ENCODE data around the gene NT5C. TPM values are rescaled to one million over a fixed set of nuclear protein-coding genes. Genes with fewer than 3 reads are reported as not detected.
A peak's percentile ranks its signal among the peaks of the same experiment; 100 is the strongest.

The NT5C gene
- total RNA-seq, 4 donors from 2014 or later: 81.7 to 97.5 (median 88.4) TPM

- Histone ChIP-seq H3K27me3 (no peaks in the 10 kb centered on the region), H3K4me3 (peak overlapping the region in 2 of 4 donors; percentile 6 to 12), H3K36me3 (no peaks in the 10 kb centered on the region), H3K4me1 (peaks cover 53 to 100% (median 80%) of the 10 kb centered on the region in 3 donors), H3K27ac (peak overlapping the region; percentile 76 to 93 (median 92)), H3K9me3 (no peaks in the 10 kb centered on the region)
- no peak for DNase-seq
- intact Hi-C loops (cut with DNase I): no loop called here
- WGBS, 2 donors: 28 to 43% methylated on average over 13 of the region's 19 CpGs
- no peak for TF ChIP-seq CTCF (IDR thresholded peaks at IDR 0.05)
- no peak for TF ChIP-seq POLR2A (IDR thresholded peaks at IDR 0.05)
Observed at GRCh38 chr17:75090871-75091854, 40.4 kb downstream of the NT5C start.

- Histone ChIP-seq H3K36me3 (no peaks in the 10 kb centered on the region), H3K9me3 (no peaks in the 10 kb centered on the region), H3K27ac (peak overlapping the region; percentile 92 to 94 (median 92)), H3K4me3 (peak overlapping the region; percentile 50 to 71 (median 68)), H3K27me3 (no peaks in the 10 kb centered on the region), H3K4me1 (peaks cover 49 to 90% (median 62%) of the 10 kb centered on the region in 3 donors)
- DNase-seq: no peak
- 48 to 63% methylated on average over 4 to 5 of the region's 11 CpGs for WGBS, 2 donors
- TF ChIP-seq POLR2A (IDR thresholded peaks at IDR 0.05): peak in 1 of 4 donors; percentile 44
- no peak for TF ChIP-seq CTCF (IDR thresholded peaks at IDR 0.05)
- intact Hi-C loops (cut with DNase I): no loop called here
Observed at GRCh38 chr17:75088465-75089417, 42.8 kb downstream of the NT5C start.

- Histone ChIP-seq H3K4me3 (peak within 1 kb of the TSS; percentile 50 to 71 (median 68)), H3K4me1 (peaks cover 39 to 86% (median 53%) of the 10 kb centered on the region in 3 donors), H3K9me3 (no peaks in the 10 kb centered on the region), H3K27ac (peak within 1 kb of the TSS; percentile 92 to 94 (median 92)), H3K27me3 (no peaks in the 10 kb centered on the region), H3K36me3 (no peaks in the 10 kb centered on the region)
- 0 to 8% methylated on average over 11 to 16 of the region's 69 CpGs for WGBS, 2 donors
- no peak for TF ChIP-seq CTCF (IDR thresholded peaks at IDR 0.05)
- TF ChIP-seq POLR2A (IDR thresholded peaks at IDR 0.05): peak in 2 of 4 donors; percentile 35 to 80
- intact Hi-C loops (cut with DNase I): no loop called here
- DNase-seq: peak; percentile 27
Observed at GRCh38 chr17:75087558-75088453, 43.7 kb downstream of the NT5C start, which contains the start of gene SLC16A5. Gene SLC16A5 (plus strand): TSS chr17:75087954. CDS start chr17:75093637, 5,683 bp downstream.

GRCh38 chr17:75087182-75087557 is 44.4 kb downstream of the NT5C start:
- Histone ChIP-seq H3K4me3 (peak overlapping the region; percentile 50 to 71 (median 68)), H3K9me3 (no peaks in the 10 kb centered on the region), H3K27ac (peak overlapping the region; percentile 92 to 94 (median 92)), H3K36me3 (no peaks in the 10 kb centered on the region), H3K27me3 (no peaks in the 10 kb centered on the region), H3K4me1 (peaks cover 39 to 79% (median 47%) of the 10 kb centered on the region in 3 donors)
- intact Hi-C loops (cut with DNase I): no loop called here
- WGBS, 2 donors: 13 to 65% methylated on average over 3 to 10 of the region's 12 CpGs
- no peak for DNase-seq
- TF ChIP-seq CTCF (IDR thresholded peaks at IDR 0.05) (no peak), POLR2A (IDR thresholded peaks at IDR 0.05) (no peak)
